Endothelial cell of umbilical vein (primary cell): ENCODE data around the gene PBX2. TPM values are rescaled to one million over a fixed set of nuclear protein-coding genes. Genes with fewer than 3 reads are reported as not detected.

Source experiments
- BruUV-seq: library from RNA; stranded (reverse); fragments of 400-500 nt; replicated peaks from 2 replicates; lab custom pipeline; 2021; lab: Mats Ljungman, UMichigan
- CTCF ChIA-PET: fragments of 300-600, 350-600 bp; sonication (Branson Sonifier 250); formaldehyde crosslinking; loops from one replicate; lab custom pipeline; 2021; ENCODE audit warnings: antibody characterized with exemption, inconsistent platforms; lab: Charles Lee
- POLR2A ChIA-PET: fragments of 300-600, 350-600 bp; sonication (Branson Sonifier 250); formaldehyde crosslinking; loops from one replicate; lab custom pipeline; 2021; ENCODE audit warnings: antibody characterized with exemption, inconsistent platforms; lab: Charles Lee
- DNase-seq: peaks from one replicate; pipeline ENCODE4 v3.0.0-alpha.2; 2011; ENCODE audit warnings: low read depth, low spot score
- FAIRE-seq: peaks from 2 replicates; lab custom pipeline; 2011; peaks lifted over from hg19 to GRCh38; lab: Jason Lieb, UNC
- H2AFZ ChIP-seq: 2 replicates; pipeline ENCODE4 v1.6.0; 2012; ENCODE audit warnings: low read depth, low read length, control low read depth, inconsistent platforms
- H3K27ac ChIP-seq: 2 replicates; pipeline ENCODE4 v1.5.1; 2011; ENCODE audit warnings: low read depth, mild to moderate bottlenecking, control low read depth, low read length, moderate library complexity; ENCODE audit not compliant: insufficient read depth
- H3K27me3 ChIP-seq, 2 experiments: 2 replicates each; pipeline versions ENCODE4 v1.6.0 to v1.6.1; 2011; ENCODE audit warnings: low read length in 2 of 2, mixed read lengths in 1 of 2; ENCODE audit not compliant: control insufficient read depth in 2 of 2, insufficient read depth in 2 of 2
- H3K36me3 ChIP-seq, 2 experiments: 2 replicates in 1 of 2; 3 replicates in 1 of 2; pipeline ENCODE4 v1.5.1; 2011; ENCODE audit warnings: low read length in 2 of 2, mild to moderate bottlenecking in 1 of 2, moderate library complexity in 1 of 2; ENCODE audit not compliant: control insufficient read depth in 2 of 2, insufficient read depth in 2 of 2; ENCODE audit errors: extremely low read depth in 1 of 2
- H3K4me1 ChIP-seq: 3 replicates; pipeline ENCODE4 v1.5.1; 2011; ENCODE audit warnings: mild to moderate bottlenecking, low read length; ENCODE audit not compliant: control insufficient read depth, insufficient read depth; ENCODE audit errors: extremely low read depth
- H3K4me2 ChIP-seq: 2 replicates; pipeline ENCODE4 v1.6.1; 2011; ENCODE audit warnings: low read length, control low read depth, mixed read lengths; ENCODE audit not compliant: insufficient read depth
- H3K4me3 ChIP-seq, 3 experiments: fragments of 200-600 bp in 1 of 3; sonication (generic), shearing (Covaris generic) in 1 of 3; replicated peaks in 1 of 3; 2 replicates each; pipeline ENCODE4 v1.5.1; 2011 to 2016; ENCODE audit warnings: control low read depth in 3 of 3, low read length in 3 of 3, mild to moderate bottlenecking in 2 of 3, inconsistent platforms in 1 of 3, low read depth in 1 of 3, moderate library complexity in 1 of 3; ENCODE audit not compliant: insufficient read depth in 1 of 3
- H3K79me2 ChIP-seq: 2 replicates; pipeline ENCODE4 v1.6.0; 2012; ENCODE audit warnings: low read length, inconsistent platforms; ENCODE audit not compliant: control insufficient read depth, insufficient read depth
- H3K9ac ChIP-seq: replicated peaks from 2 replicates; pipeline ENCODE3; 2011; ENCODE audit warnings: low read length, control low read depth; ENCODE audit not compliant: insufficient read depth; ENCODE audit errors: extremely low read depth
- H3K9me1 ChIP-seq: replicated peaks from 3 replicates; pipeline ENCODE4 v1.6.0; 2011; ENCODE audit warnings: mild to moderate bottlenecking, low read length; ENCODE audit not compliant: control insufficient read depth, insufficient read depth; ENCODE audit errors: extremely low read depth
- H3K9me3 ChIP-seq: replicated peaks from 2 replicates; pipeline ENCODE4 v1.5.1; 2012; ENCODE audit warnings: low read length, inconsistent platforms; ENCODE audit not compliant: control insufficient read depth, insufficient read depth
- H4K20me1 ChIP-seq: replicated peaks from 2 replicates; pipeline ENCODE3; 2011; ENCODE audit warnings: mild to moderate bottlenecking, low read length; ENCODE audit not compliant: control insufficient read depth, insufficient read depth; ENCODE audit errors: extremely low read depth
- CTCF ChIP-seq, 2 donors: IDR thresholded peaks; 1 replicate in 1 of 2; 2 replicates in 1 of 2; pipeline ENCODE4 v1.5.1; 2011; ENCODE audit warnings: low read length in 2 of 2, mild to moderate bottlenecking in 2 of 2, moderate library complexity in 2 of 2, control low read depth in 1 of 2, inconsistent platforms in 1 of 2, low read depth in 1 of 2; ENCODE audit not compliant: insufficient read depth in 1 of 2; ENCODE audit errors: extremely low read depth in 1 of 2
- EZH2 ChIP-seq: IDR thresholded peaks from 2 replicates; pipeline ENCODE4 v1.6.1; 2012; ENCODE audit warnings: borderline replicate concordance, low read depth, mild to moderate bottlenecking, moderate library complexity, low read length, inconsistent platforms; ENCODE audit not compliant: severe bottlenecking
- FOS ChIP-seq: IDR thresholded peaks from 2 replicates; pipeline ENCODE4 v1.6.1; 2011; ENCODE audit warnings: mild to moderate bottlenecking, low read length, moderate library complexity, borderline replicate concordance; ENCODE audit not compliant: insufficient read depth
- GATA2 ChIP-seq: IDR thresholded peaks from 2 replicates; pipeline ENCODE4 v1.7.0; 2011; ENCODE audit warnings: low read depth, mild to moderate bottlenecking, moderate library complexity, mixed read lengths, low read length; ENCODE audit not compliant: insufficient read length, insufficient read depth
- JUN ChIP-seq: IDR thresholded peaks from 2 replicates; pipeline ENCODE4 v1.6.1; 2011; ENCODE audit warnings: borderline replicate concordance, low read depth; ENCODE audit not compliant: insufficient read length, insufficient read depth
- MAX ChIP-seq: IDR thresholded peaks from 2 replicates; pipeline ENCODE4 v1.6.1; 2011; ENCODE audit not compliant: insufficient read depth, insufficient read length
- MYC ChIP-seq: IDR thresholded peaks from one replicate; pipeline ENCODE4 v1.6.1; 2011; ENCODE audit warnings: mild to moderate bottlenecking, low read depth, low read length
- POLR2A ChIP-seq: IDR thresholded peaks from 2 replicates; pipeline ENCODE4 v1.6.1; 2012; ENCODE audit warnings: low read depth, mild to moderate bottlenecking, control low read depth, low read length
- POLR2AphosphoS5 ChIP-seq: IDR thresholded peaks from 2 replicates; pipeline ENCODE4 v1.6.1; 2012; ENCODE audit warnings: low read depth, mild to moderate bottlenecking, control low read depth, low read length, moderate library complexity; ENCODE audit not compliant: insufficient read depth
- dilution Hi-C: fragments of 300-500 bp; cut with MboI; formaldehyde crosslinking; loops from one replicate; pipeline ENCODE4 v1.15.0; 2019; ENCODE audit warnings: low sequenced_read_pairs; ENCODE audit not compliant: extremely low pct_ligation_motif_present
- intact Hi-C: fragments of 100-400 bp; cut with micrococcal nuclease; formaldehyde crosslinking; loops from one replicate; pipeline ENCODE4 v1.10.0; 2022
- polyA plus RNA-seq, 4 experiments: library from polyadenylated mRNA; depleted of rRNA in 3 of 4; stranded (reverse) in 3 of 4; unstranded in 1 of 4; fragments of >200 nt; gene quantifications; 2 replicates each; pipeline versions ENCODE4 v1.2.1 to v1.2.3, GENCODE V29; 2011 to 2012; ENCODE audit warnings: missing spikeins in 1 of 4
- total RNA-seq: library from RNA; stranded (reverse); gene quantifications from 2 replicates; pipeline ENCODE4 v1.2.3, GENCODE V29; 2021

The PBX2 gene
- total and polyA plus RNA-seq, 2 donors (not counting 3 experiments of a cell fraction or from before 2014, with no cell fraction given) = 82.3 to 100 TPM

GRCh38 chr6:32152769-32153563 is 37.0 kb downstream of the PBX2 start:
- CTCF ChIA-PET = interaction anchor here (0.7 to 1.0 kb wide), 6 partner anchors 10 to 213 kb away, joined by 3 to 5 read pairs (median 3); no protein-coding TSS in a partner anchor
- Histone ChIP-seq H3K4me1 (peaks cover 24% of the 10 kb centered on the region), H3K27me3 (peaks cover 5 to 10% of the 10 kb centered on the region in 2 experiments), H3K4me3 (peak overlapping the region in 1 of 3 experiments; percentile 71), H3K4me2 (peak overlapping the region; percentile 40), H3K36me3 (peaks cover 0 to 5% of the 10 kb centered on the region in 2 experiments), H3K9me3 (no peaks in the 10 kb centered on the region), H3K79me2 (peaks cover 4% of the 10 kb centered on the region), H2AFZ (peak overlapping the region; percentile 76), H3K27ac (no peak overlapping the region), H3K9me1 (no peaks in the 10 kb centered on the region), H3K9ac (peak overlapping the region; percentile 64), H4K20me1 (no peaks in the 10 kb centered on the region)
- intact Hi-C loops = no loop called here
- no TSS peak for BruUV-seq
- DNase-seq (peak; percentile 47), FAIRE-seq (no peak)
- dilution Hi-C loops = no loop called here
- TF ChIP-seq EZH2 = no peak
- no peak for TF ChIP-seq POLR2AphosphoS5
- no peak for TF ChIP-seq MYC
- no peak for TF ChIP-seq JUN
- no peak for TF ChIP-seq CTCF (IDR thresholded peaks at IDR 0.05; ENCODE audit: extremely low read depth in 1 of 2, insufficient read depth in 1 of 2, low read depth in 1 of 2, low read length in 2 of 2)
- no peak for TF ChIP-seq POLR2A
- TF ChIP-seq MAX = no peak
- TF ChIP-seq GATA2 = no peak
- TF ChIP-seq FOS = no peak
- POLR2A ChIA-PET = no interaction called here
